ENCODE data around the gene GCNT4. TPM values are rescaled to one million over a fixed set of nuclear protein-coding genes. Genes with fewer than 3 reads are reported as not detected.
A peak's percentile ranks its signal among the peaks of the same experiment; 100 is the strongest.
"Not testable (repeated sequence)": the region's sequence is repeated elsewhere in the genome, so short reads cannot be mapped to it uniquely, and the experiment has no call there.

Gene GCNT4
- under 1 TPM; 0.13 to 0.58 (median 0.33) TPM for total RNA-seq
- under 1 TPM; 0.09 to 0.22 TPM for polyA plus RNA-seq
- long read RNA-seq, donor 1, result 0 reads
- long read RNA-seq, donor 2, result 0 reads
- long read RNA-seq, donor 3, full-length matches to known transcripts, result 1 of 1 reads
- long read RNA-seq, donor 3, partial matches to known transcripts, result 0 of 1 reads
- long read RNA-seq, donor 3, other reads (novel, unspliced or antisense), result 0 of 1 reads

GRCh38 chr5:75052192-75053053 is at the start of gene GCNT4:
Gene GCNT4 (minus strand): TSS chr5:75052558. CDS start chr5:75030037, 22,521 bp downstream.
- Histone ChIP-seq H3K9me3 (no peaks in the 10 kb centered on the region), H3K36me3 (no peaks in the 10 kb centered on the region), H3K27ac (peak within 1 kb of the TSS; percentile 44 to 92 (median 85)), H3K27me3 (peaks cover 0 to 52% (median 0%) of the 10 kb centered on the region in 7 donors), H3K4me3 (peak within 1 kb of the TSS; percentile 54 to 88 (median 80)), H3K4me1 (peaks cover 0 to 40% (median 21%) of the 10 kb centered on the region in 9 donors)
- TF ChIP-seq, protein P1, sequence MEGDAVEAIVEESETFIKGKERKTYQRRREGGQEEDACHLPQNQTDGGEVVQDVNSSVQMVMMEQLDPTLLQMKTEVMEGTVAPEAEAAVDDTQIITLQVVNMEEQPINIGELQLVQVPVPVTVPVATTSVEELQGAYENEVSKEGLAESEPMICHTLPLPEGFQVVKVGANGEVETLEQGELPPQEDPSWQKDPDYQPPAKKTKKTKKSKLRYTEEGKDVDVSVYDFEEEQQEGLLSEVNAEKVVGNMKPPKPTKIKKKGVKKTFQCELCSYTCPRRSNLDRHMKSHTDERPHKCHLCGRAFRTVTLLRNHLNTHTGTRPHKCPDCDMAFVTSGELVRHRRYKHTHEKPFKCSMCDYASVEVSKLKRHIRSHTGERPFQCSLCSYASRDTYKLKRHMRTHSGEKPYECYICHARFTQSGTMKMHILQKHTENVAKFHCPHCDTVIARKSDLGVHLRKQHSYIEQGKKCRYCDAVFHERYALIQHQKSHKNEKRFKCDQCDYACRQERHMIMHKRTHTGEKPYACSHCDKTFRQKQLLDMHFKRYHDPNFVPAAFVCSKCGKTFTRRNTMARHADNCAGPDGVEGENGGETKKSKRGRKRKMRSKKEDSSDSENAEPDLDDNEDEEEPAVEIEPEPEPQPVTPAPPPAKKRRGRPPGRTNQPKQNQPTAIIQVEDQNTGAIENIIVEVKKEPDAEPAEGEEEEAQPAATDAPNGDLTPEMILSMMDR (IDR thresholded peaks at IDR 0.05), result no peak
- DNase-seq (peak; percentile 24 to 48), ATAC-seq (peak; percentile 32 to 70 (median 47))
- 2 to 4% methylated on average over 63 to 74 of the region's 74 CpGs for WGBS, 2 donors
- intact Hi-C loops (cut with DNase I), result loop anchor here in 2 of 10 donors (5.0 to 10.0 kb wide), 3 partner anchors 282 to 632 kb away; partner anchors contain the start of gene HMGCR (in 2 of the 2)

DNA sequence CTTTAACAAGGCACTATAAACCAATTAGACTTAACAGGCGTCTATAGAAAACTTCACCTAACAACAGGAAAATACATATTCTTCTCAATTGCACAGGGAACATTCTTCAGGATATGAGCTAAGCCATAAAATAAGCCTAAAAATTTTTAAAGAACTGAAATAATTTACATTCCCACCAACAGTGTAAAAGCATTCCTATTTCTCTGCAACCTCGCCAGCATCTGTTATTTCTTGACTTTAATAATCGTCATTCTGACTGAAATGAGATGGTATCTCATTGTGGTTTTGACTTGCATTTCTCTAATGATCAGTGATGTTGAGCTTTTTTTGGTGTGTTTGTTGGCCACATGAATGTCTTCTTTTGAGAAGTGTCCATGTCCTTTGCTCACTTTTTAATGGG is 43.6 kb upstream of the GCNT4 start:
- H3K27me3 ChIP-seq; H3K4me1 ChIP-seq; H3K4me3 ChIP-seq; H3K27ac ChIP-seq; intact Hi-C loops (cut with DNase I); ATAC-seq; DNase-seq; H3K36me3 ChIP-seq: not testable (repeated sequence)
- H3K9me3 ChIP-seq, result peaks cover 0 to 16% (median 0%) of the 10 kb centered on the region in 11 donors
- WGBS, 2 donors, result 73 to 85% methylated on average over 3 of the region's 3 CpGs

DNA sequence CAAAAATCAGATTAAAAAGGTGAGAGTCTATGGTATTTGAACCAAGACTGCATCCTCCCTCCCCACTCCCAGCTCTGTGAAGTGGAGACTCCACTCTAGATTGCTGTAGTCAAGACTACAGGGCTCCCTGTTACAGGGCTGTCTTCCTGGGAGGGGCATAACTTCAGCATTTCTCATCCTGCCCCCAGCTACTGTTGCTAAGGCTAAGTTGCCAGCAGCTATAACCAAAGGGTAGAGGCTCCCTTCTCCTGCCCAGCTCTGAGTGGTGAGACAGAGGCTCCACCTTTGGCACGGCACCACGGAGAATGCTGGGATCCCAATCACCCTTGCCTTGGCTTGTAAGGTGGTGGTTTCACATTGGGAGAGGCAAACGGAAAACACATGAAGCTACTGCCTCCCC is 39.2 kb upstream of the GCNT4 start:
- intact Hi-C loops (cut with DNase I), result no loop called here
- ATAC-seq (no peak), DNase-seq (no peak)
- peaks cover 0 to 12% (median 0%) of the 10 kb centered on the region in 7 donors for H3K27me3 ChIP-seq
- no peaks in the 10 kb centered on the region for H3K36me3 ChIP-seq
- no peak overlapping the region for H3K27ac ChIP-seq
- TF ChIP-seq, protein P1 (IDR thresholded peaks at IDR 0.05), result no peak
- 72 to 82% methylated on average over 3 of the region's 3 CpGs for WGBS, 2 donors
- H3K4me1 ChIP-seq, result no peaks in the 10 kb centered on the region
- no peak overlapping the region for H3K4me3 ChIP-seq
- H3K9me3 ChIP-seq, result no peaks in the 10 kb centered on the region

GRCh38 chr5:75089662-75090061 is 37.3 kb upstream of the GCNT4 start:
- H3K27ac ChIP-seq, result no peak overlapping the region
- intact Hi-C loops (cut with DNase I), result no loop called here
- H3K9me3 ChIP-seq, result no peaks in the 10 kb centered on the region
- H3K27me3 ChIP-seq, result peaks cover 0 to 12% (median 0%) of the 10 kb centered on the region in 7 donors
- 87 to 90% methylated on average over 1 of the region's 1 CpG for WGBS, 2 donors
- DNase-seq (no peak), ATAC-seq (no peak)
- H3K36me3 ChIP-seq, result no peaks in the 10 kb centered on the region
- no peak overlapping the region for H3K4me3 ChIP-seq
- TF ChIP-seq, protein P1 (IDR thresholded peaks at IDR 0.05), result no peak
- H3K4me1 ChIP-seq, result no peaks in the 10 kb centered on the region
